Endothelial cell of umbilical vein (primary cell): ENCODE measurements around the gene IPO11. TPM values are rescaled to one million over a fixed set of nuclear protein-coding genes. Genes with fewer than 3 reads are reported as not detected.

Source experiments
- BruUV-seq: library from RNA; stranded (reverse); fragments of 400-500 nt; replicated peaks from 2 replicates; lab custom pipeline; 2021; lab: Mats Ljungman, UMichigan
- CTCF ChIA-PET: fragments of 300-600, 350-600 bp; sonication (Branson Sonifier 250); formaldehyde crosslinking; loops from one replicate; lab custom pipeline; 2021; ENCODE audit warnings: antibody characterized with exemption, inconsistent platforms; lab: Charles Lee
- POLR2A ChIA-PET: fragments of 300-600, 350-600 bp; sonication (Branson Sonifier 250); formaldehyde crosslinking; loops from one replicate; lab custom pipeline; 2021; ENCODE audit warnings: antibody characterized with exemption, inconsistent platforms; lab: Charles Lee
- DNase-seq: peaks from one replicate; pipeline ENCODE4 v3.0.0-alpha.2; 2011; ENCODE audit warnings: low read depth, low spot score
- FAIRE-seq: peaks from 2 replicates; lab custom pipeline; 2011; peaks lifted over from hg19 to GRCh38; lab: Jason Lieb, UNC
- H2AFZ ChIP-seq: 2 replicates; pipeline ENCODE4 v1.6.0; 2012; ENCODE audit warnings: low read depth, low read length, control low read depth, inconsistent platforms
- H3K27ac ChIP-seq: 2 replicates; pipeline ENCODE4 v1.5.1; 2011; ENCODE audit warnings: low read depth, mild to moderate bottlenecking, control low read depth, low read length, moderate library complexity; ENCODE audit not compliant: insufficient read depth
- H3K27me3 ChIP-seq, 2 experiments: 2 replicates each; pipeline versions ENCODE4 v1.6.0 to v1.6.1; 2011; ENCODE audit warnings: low read length in 2 of 2, mixed read lengths in 1 of 2; ENCODE audit not compliant: control insufficient read depth in 2 of 2, insufficient read depth in 2 of 2
- H3K36me3 ChIP-seq, 2 experiments: 2 replicates in 1 of 2; 3 replicates in 1 of 2; pipeline ENCODE4 v1.5.1; 2011; ENCODE audit warnings: low read length in 2 of 2, mild to moderate bottlenecking in 1 of 2, moderate library complexity in 1 of 2; ENCODE audit not compliant: control insufficient read depth in 2 of 2, insufficient read depth in 2 of 2; ENCODE audit errors: extremely low read depth in 1 of 2
- H3K4me1 ChIP-seq: 3 replicates; pipeline ENCODE4 v1.5.1; 2011; ENCODE audit warnings: mild to moderate bottlenecking, low read length; ENCODE audit not compliant: control insufficient read depth, insufficient read depth; ENCODE audit errors: extremely low read depth
- H3K4me2 ChIP-seq: 2 replicates; pipeline ENCODE4 v1.6.1; 2011; ENCODE audit warnings: low read length, control low read depth, mixed read lengths; ENCODE audit not compliant: insufficient read depth
- H3K4me3 ChIP-seq, 3 experiments: fragments of 200-600 bp in 1 of 3; sonication (generic), shearing (Covaris generic) in 1 of 3; replicated peaks in 1 of 3; 2 replicates each; pipeline ENCODE4 v1.5.1; 2011 to 2016; ENCODE audit warnings: control low read depth in 3 of 3, low read length in 3 of 3, mild to moderate bottlenecking in 2 of 3, inconsistent platforms in 1 of 3, low read depth in 1 of 3, moderate library complexity in 1 of 3; ENCODE audit not compliant: insufficient read depth in 1 of 3
- H3K79me2 ChIP-seq: 2 replicates; pipeline ENCODE4 v1.6.0; 2012; ENCODE audit warnings: low read length, inconsistent platforms; ENCODE audit not compliant: control insufficient read depth, insufficient read depth
- H3K9ac ChIP-seq: replicated peaks from 2 replicates; pipeline ENCODE3; 2011; ENCODE audit warnings: low read length, control low read depth; ENCODE audit not compliant: insufficient read depth; ENCODE audit errors: extremely low read depth
- H3K9me1 ChIP-seq: replicated peaks from 3 replicates; pipeline ENCODE4 v1.6.0; 2011; ENCODE audit warnings: mild to moderate bottlenecking, low read length; ENCODE audit not compliant: control insufficient read depth, insufficient read depth; ENCODE audit errors: extremely low read depth
- H3K9me3 ChIP-seq: replicated peaks from 2 replicates; pipeline ENCODE4 v1.5.1; 2012; ENCODE audit warnings: low read length, inconsistent platforms; ENCODE audit not compliant: control insufficient read depth, insufficient read depth
- H4K20me1 ChIP-seq: replicated peaks from 2 replicates; pipeline ENCODE3; 2011; ENCODE audit warnings: mild to moderate bottlenecking, low read length; ENCODE audit not compliant: control insufficient read depth, insufficient read depth; ENCODE audit errors: extremely low read depth
- CTCF ChIP-seq, 2 donors: IDR thresholded peaks; 1 replicate in 1 of 2; 2 replicates in 1 of 2; pipeline ENCODE4 v1.5.1; 2011; ENCODE audit warnings: low read length in 2 of 2, mild to moderate bottlenecking in 2 of 2, moderate library complexity in 2 of 2, control low read depth in 1 of 2, inconsistent platforms in 1 of 2, low read depth in 1 of 2; ENCODE audit not compliant: insufficient read depth in 1 of 2; ENCODE audit errors: extremely low read depth in 1 of 2
- EZH2 ChIP-seq: IDR thresholded peaks from 2 replicates; pipeline ENCODE4 v1.6.1; 2012; ENCODE audit warnings: borderline replicate concordance, low read depth, mild to moderate bottlenecking, moderate library complexity, low read length, inconsistent platforms; ENCODE audit not compliant: severe bottlenecking
- FOS ChIP-seq: IDR thresholded peaks from 2 replicates; pipeline ENCODE4 v1.6.1; 2011; ENCODE audit warnings: mild to moderate bottlenecking, low read length, moderate library complexity, borderline replicate concordance; ENCODE audit not compliant: insufficient read depth
- GATA2 ChIP-seq: IDR thresholded peaks from 2 replicates; pipeline ENCODE4 v1.7.0; 2011; ENCODE audit warnings: low read depth, mild to moderate bottlenecking, moderate library complexity, mixed read lengths, low read length; ENCODE audit not compliant: insufficient read length, insufficient read depth
- JUN ChIP-seq: IDR thresholded peaks from 2 replicates; pipeline ENCODE4 v1.6.1; 2011; ENCODE audit warnings: borderline replicate concordance, low read depth; ENCODE audit not compliant: insufficient read length, insufficient read depth
- MAX ChIP-seq: IDR thresholded peaks from 2 replicates; pipeline ENCODE4 v1.6.1; 2011; ENCODE audit not compliant: insufficient read depth, insufficient read length
- MYC ChIP-seq: IDR thresholded peaks from one replicate; pipeline ENCODE4 v1.6.1; 2011; ENCODE audit warnings: mild to moderate bottlenecking, low read depth, low read length
- POLR2A ChIP-seq: IDR thresholded peaks from 2 replicates; pipeline ENCODE4 v1.6.1; 2012; ENCODE audit warnings: low read depth, mild to moderate bottlenecking, control low read depth, low read length
- POLR2AphosphoS5 ChIP-seq: IDR thresholded peaks from 2 replicates; pipeline ENCODE4 v1.6.1; 2012; ENCODE audit warnings: low read depth, mild to moderate bottlenecking, control low read depth, low read length, moderate library complexity; ENCODE audit not compliant: insufficient read depth
- dilution Hi-C: fragments of 300-500 bp; cut with MboI; formaldehyde crosslinking; loops from one replicate; pipeline ENCODE4 v1.15.0; 2019; ENCODE audit warnings: low sequenced_read_pairs; ENCODE audit not compliant: extremely low pct_ligation_motif_present
- intact Hi-C: fragments of 100-400 bp; cut with micrococcal nuclease; formaldehyde crosslinking; loops from one replicate; pipeline ENCODE4 v1.10.0; 2022
- polyA plus RNA-seq, 4 experiments: library from polyadenylated mRNA; depleted of rRNA in 3 of 4; stranded (reverse) in 3 of 4; unstranded in 1 of 4; fragments of >200 nt; gene quantifications; 2 replicates each; pipeline versions ENCODE4 v1.2.1 to v1.2.3, GENCODE V29; 2011 to 2012; ENCODE audit warnings: missing spikeins in 1 of 4
- total RNA-seq: library from RNA; stranded (reverse); gene quantifications from 2 replicates; pipeline ENCODE4 v1.2.3, GENCODE V29; 2021

The IPO11 gene
- total and polyA plus RNA-seq, 2 donors (not counting 3 experiments of a cell fraction or from before 2014, with no cell fraction given), result 38.5 to 80.9 TPM

DNA sequence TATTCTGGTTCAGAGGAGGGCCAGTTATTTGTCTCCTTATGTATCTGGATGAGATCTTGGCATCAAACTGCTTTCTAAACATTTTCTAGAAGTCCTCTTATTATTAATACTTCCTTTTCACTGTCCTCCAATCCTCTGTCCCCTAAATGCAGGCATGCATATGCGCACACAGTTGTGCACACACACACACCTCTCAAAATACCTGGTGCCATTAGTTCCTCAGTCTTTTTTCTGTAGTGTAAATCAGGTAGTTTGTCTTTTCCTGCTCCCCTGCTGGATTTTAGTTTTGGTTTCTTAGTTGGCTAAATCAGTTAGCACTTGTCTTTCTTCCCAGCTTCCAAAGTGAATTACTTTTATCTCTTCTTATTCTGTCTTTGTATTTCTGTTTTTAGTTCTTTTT lies 110.2 kb downstream of the IPO11 start:
- H2AFZ ChIP-seq, result no peak overlapping the region
- no peaks in the 10 kb centered on the region for H3K27me3 ChIP-seq
- FAIRE-seq, result no peak
- H3K9me3 ChIP-seq, result no peaks in the 10 kb centered on the region
- H3K27ac ChIP-seq, result no peak overlapping the region
- ChIA-PET CTCF (no interaction called here), POLR2A (no interaction called here)
- no peak overlapping the region for H3K9ac ChIP-seq
- no TSS peak for BruUV-seq
- intact Hi-C loops (no loop called here), dilution Hi-C loops (no loop called here)
- no peak overlapping the region for H3K4me2 ChIP-seq
- H3K9me1 ChIP-seq, result no peaks in the 10 kb centered on the region
- no peak for DNase-seq
- TF ChIP-seq POLR2A (no peak), EZH2 (no peak), MAX (no peak), GATA2 (no peak), MYC (no peak), CTCF (IDR thresholded peaks at IDR 0.05; ENCODE audit: extremely low read depth in 1 of 2, insufficient read depth in 1 of 2, low read depth in 1 of 2, low read length in 2 of 2) (no peak), JUN (no peak), POLR2AphosphoS5 (no peak), FOS (no peak)
- H4K20me1 ChIP-seq, result no peaks in the 10 kb centered on the region
- H3K36me3 ChIP-seq, result no peaks in the 10 kb centered on the region
- no peaks in the 10 kb centered on the region for H3K4me1 ChIP-seq
- H3K4me3 ChIP-seq, result no peak overlapping the region
- H3K79me2 ChIP-seq, result no peaks in the 10 kb centered on the region
